HepG2 (cell line): ENCODE data around the gene KCNG4. TPM values are rescaled to one million over a fixed set of nuclear protein-coding genes. Genes with fewer than 3 reads are reported as not detected.

ENCODE experiments used
- ARID3A ChIP-seq: IDR thresholded peaks from 2 replicates; pipeline ENCODE4 v1.6.1; 2012; ENCODE audit warnings: low read depth, low read length, improper control_type of control experiment
- ATF3 ChIP-seq: sonication (generic); formaldehyde crosslinking; IDR thresholded peaks from 2 replicates; pipeline ENCODE4 v1.4.0; 2020; ENCODE audit warnings: missing genetic modification reagents
- ELF1 ChIP-seq: sonication (generic); formaldehyde crosslinking; IDR thresholded peaks from 2 replicates; pipeline ENCODE4 v1.4.0; 2020; ENCODE audit warnings: missing genetic modification reagents
- GLMP ChIP-seq: sonication (generic); formaldehyde crosslinking; IDR thresholded peaks from 2 replicates; pipeline ENCODE4 v1.9.0; 2021; ENCODE audit warnings: missing genetic modification reagents, mild to moderate bottlenecking, borderline replicate concordance
- JARID2 ChIP-seq: sonication (generic); formaldehyde crosslinking; IDR thresholded peaks from 2 replicates; pipeline ENCODE4 v1.8.1; 2023; ENCODE audit warnings: missing genetic modification reagents, inconsistent platforms; ENCODE audit not compliant: insufficient replicate concordance
- JUNB ChIP-seq: sonication (generic); formaldehyde crosslinking; IDR thresholded peaks from 2 replicates; pipeline ENCODE4 v1.8.0; 2022; ENCODE audit warnings: missing genetic modification reagents, mild to moderate bottlenecking, borderline replicate concordance
- MAX ChIP-seq: IDR thresholded peaks from 2 replicates; pipeline ENCODE4 v1.6.1; 2012; ENCODE audit warnings: inconsistent platforms
- MED1 ChIP-seq: sonication (generic); formaldehyde crosslinking; IDR thresholded peaks from 2 replicates; pipeline ENCODE4 v1.4.0; 2020; ENCODE audit warnings: missing genetic modification reagents
- SPEN ChIP-seq: sonication (generic); formaldehyde crosslinking; IDR thresholded peaks from 2 replicates; pipeline ENCODE4 v1.5.1; 2020; ENCODE audit warnings: low read depth, mild to moderate bottlenecking, missing genetic modification reagents
- TBL1XR1 ChIP-seq: fragments of 150-350 bp; IDR thresholded peaks from 2 replicates; pipeline ENCODE4 v1.6.1; 2014; ENCODE audit warnings: borderline replicate concordance, low read length; ENCODE audit not compliant: partially characterized antibody
- TFDP2 ChIP-seq: sonication (generic); formaldehyde crosslinking; IDR thresholded peaks from 2 replicates; pipeline ENCODE4 v1.4.0; 2020; ENCODE audit warnings: missing genetic modification reagents
- YY1 ChIP-seq: IDR thresholded peaks from 2 replicates; pipeline ENCODE4 v1.6.1; 2011; ENCODE audit warnings: low read length, low read depth, moderate library complexity, mild to moderate bottlenecking; ENCODE audit not compliant: insufficient read depth, insufficient replicate concordance
- ZBTB38 ChIP-seq: sonication (generic); formaldehyde crosslinking; IDR thresholded peaks from 2 replicates; pipeline ENCODE4 v1.5.1; 2020; ENCODE audit warnings: mild to moderate bottlenecking, missing genetic modification reagents
- ZFP82 ChIP-seq: sonication (generic); formaldehyde crosslinking; IDR thresholded peaks from 2 replicates; pipeline ENCODE4 v1.5.1; 2020; ENCODE audit warnings: mild to moderate bottlenecking, missing genetic modification reagents, borderline replicate concordance
- ZNF10 ChIP-seq: sonication (generic); formaldehyde crosslinking; IDR thresholded peaks from 2 replicates; pipeline ENCODE4 v1.4.0; 2020; ENCODE audit warnings: mild to moderate bottlenecking, low read depth, missing genetic modification reagents, borderline replicate concordance
- ZNF142 ChIP-seq: sonication (generic); formaldehyde crosslinking; IDR thresholded peaks from 2 replicates; pipeline ENCODE4 v1.4.0; 2020; ENCODE audit warnings: missing genetic modification reagents
- ZNF274 ChIP-seq: sonication (generic); formaldehyde crosslinking; IDR thresholded peaks from 2 replicates; pipeline ENCODE4 v1.5.1; 2020; ENCODE audit warnings: mild to moderate bottlenecking, missing genetic modification reagents
- ZNF563 ChIP-seq: sonication (generic); formaldehyde crosslinking; IDR thresholded peaks from 2 replicates; pipeline ENCODE4 v1.8.0; 2022; ENCODE audit warnings: mild to moderate bottlenecking, moderate library complexity, missing genetic modification reagents
- polyA plus RNA-seq, 8 experiments: library from polyadenylated mRNA; depleted of rRNA in 3 of 8; stranded (reverse) in 7 of 8; unstranded in 1 of 8; fragments of >200 nt; fragmentation: Illumina TruSeq in 4 of 8; extraction: Trizol in 4 of 8; gene quantifications; 2 replicates each; pipeline versions ENCODE4 v1.2.1 to v1.2.3, GENCODE V29; 2011 to 2016; ENCODE audit warnings: low read depth in 4 of 8, missing spikeins in 1 of 8, mixed read lengths in 1 of 8; ENCODE audit not compliant: insufficient read depth in 1 of 8
- total RNA-seq, 5 experiments: library from RNA; depleted of rRNA; stranded (reverse); fragments of >200 nt; fragmentation: Illumina TruSeq; extraction: Trizol; gene quantifications; 2 replicates each; pipeline ENCODE4 v1.2.3, GENCODE V29; 2016; ENCODE audit warnings: low read depth in 1 of 5

The KCNG4 gene
- total and polyA plus RNA-seq, 2 of the 13 experiments (the other 11 are each of a cell fraction or from before 2014, with no cell fraction given): not detected

GRCh38 chr16:84266451-84266850 is 26.6 kb upstream of the KCNG4 start (continued):
- TF ChIP-seq ZNF142 (CRISPR knock-in tag): no peak
- no peak for TF ChIP-seq ZNF10 (CRISPR knock-in tag)
- no peak for TF ChIP-seq ARID3A
- no peak; the same call in 1 of the 2 replicates for TF ChIP-seq MAX
- TF ChIP-seq JARID2 (CRISPR knock-in tag): no peak
- no peak for TF ChIP-seq YY1
- peak; percentile 64; the same call in 1 of the 2 replicates for TF ChIP-seq SPEN (CRISPR knock-in tag)
- TF ChIP-seq TBL1XR1: no peak
- no peak for TF ChIP-seq ATF3 (CRISPR knock-in tag)
- TF ChIP-seq ZBTB38 (CRISPR knock-in tag): no peak; the same call in 1 of the 2 replicates
- TF ChIP-seq JUNB (CRISPR knock-in tag): no peak
- TF ChIP-seq ELF1 (CRISPR knock-in tag): no peak
- TF ChIP-seq GLMP (CRISPR knock-in tag): no peak
- TF ChIP-seq TFDP2: no peak
- TF ChIP-seq ZNF274 (CRISPR knock-in tag): no peak
- TF ChIP-seq MED1 (CRISPR knock-in tag): peak; percentile 27; the same call in 1 of the 2 replicates
- no peak for TF ChIP-seq ZFP82 (CRISPR knock-in tag)
- no peak for TF ChIP-seq ZNF563 (CRISPR knock-in tag)
